ENCODE measurements around the gene PFDN2.

DNA sequence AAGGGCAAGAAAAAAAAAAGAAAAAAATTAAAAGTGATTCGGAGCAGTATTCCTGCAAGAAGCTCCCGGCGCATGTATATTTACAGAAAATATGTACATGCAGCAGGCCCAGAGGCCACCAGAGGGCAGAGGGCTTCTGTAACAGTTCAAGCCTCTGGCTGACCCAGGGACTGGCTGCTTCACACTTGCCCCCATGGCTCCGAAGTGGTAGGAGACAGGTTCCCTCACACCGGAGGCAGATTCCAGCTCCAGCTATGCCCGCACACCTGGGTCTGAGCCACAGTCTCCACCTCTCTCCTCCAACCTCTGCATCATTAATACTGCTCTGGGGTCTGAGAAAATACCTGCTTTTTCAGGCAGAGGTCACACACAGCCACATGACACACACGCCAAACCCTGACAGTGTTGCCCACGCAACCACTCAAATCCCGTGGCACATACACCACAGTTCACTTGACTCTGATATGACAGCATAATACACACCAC lies 45.9 kb downstream of the PFDN2 start:
- TF ChIP-seq TAF1 (IDR thresholded peaks at IDR 0.05; ENCODE audit: borderline replicate concordance, low read depth, low read length) (no peak), POLR2AphosphoS5 (IDR thresholded peaks at IDR 0.05; ENCODE audit: low read depth, low read length) (no peak)
